22Rv1 (cell line): ENCODE data around the gene SCAP.
A peak's percentile ranks its signal among the peaks of the same experiment; 100 is the strongest.

Experiments
- H3K27ac ChIP-seq: fragments of 450-650 bp; 2 replicates; pipeline ENCODE4 v1.5.1; 2017
- CTCF ChIP-seq: fragments of 450-650 bp; IDR thresholded peaks from 2 replicates; pipeline ENCODE4 v1.5.1; 2017; ENCODE audit warnings: mild to moderate bottlenecking
- ZFX ChIP-seq: fragments of 450-650 bp; IDR thresholded peaks from 2 replicates; pipeline ENCODE4 v1.6.1; 2017; ENCODE audit warnings: antibody characterized with exemption, borderline replicate concordance

Gene SCAP

GRCh38 chr3:47418167-47419082 is 57.3 kb downstream of the SCAP start:
- TF ChIP-seq CTCF, result no peak
- TF ChIP-seq ZFX, result no peak
- H3K27ac ChIP-seq, result 0 out of 2 replicates have a peak overlapping the region, but pooled peaks have one; percentile 20

- peak overlapping the region; percentile 15; the same call in 1 of the 2 replicates for H3K27ac ChIP-seq
- TF ChIP-seq ZFX (no peak), CTCF (no peak)
Observed at GRCh38 chr3:47416041-47416440, 59.7 kb downstream of the SCAP start.

GRCh38 chr3:47414666-47415587 is 60.8 kb downstream of the SCAP start:
- TF ChIP-seq ZFX (no peak), CTCF (no peak)
- peak overlapping the region; percentile 26; the same call in 1 of the 2 replicates for H3K27ac ChIP-seq

GRCh38 chr3:47414161-47414564 is 61.6 kb downstream of the SCAP start:
- H3K27ac ChIP-seq, result peak overlapping the region; percentile 26
- TF ChIP-seq CTCF (no peak), ZFX (no peak)

GRCh38 chr3:47413751-47414150 is 62.0 kb downstream of the SCAP start:
- TF ChIP-seq ZFX, result no peak
- no peak for TF ChIP-seq CTCF

GRCh38 chr3:47412842-47413520 is 62.8 kb downstream of the SCAP start:
- no peak for TF ChIP-seq ZFX
- TF ChIP-seq CTCF, result peak; percentile 8; the same call in 1 of the 2 replicates
- peak overlapping the region; percentile 26 for H3K27ac ChIP-seq

More at GRCh38 chr3:47413751-47414150, 62.0 kb downstream of the SCAP start:
- peak overlapping the region; percentile 26 for H3K27ac ChIP-seq
